ENCODE data around the gene AUTS2.

AUTS2 gene

GRCh38 chr7:70400829-70401380 lies 802.6 kb downstream of the AUTS2 start:
- H3K27ac ChIP-seq (ENCODE audit: low read depth, low read length), result no peak overlapping the region
- H3K27me3 ChIP-seq (ENCODE audit: low read length), result no peaks in the 10 kb centered on the region
- H3K36me3 ChIP-seq (ENCODE audit: low read length), result no peaks in the 10 kb centered on the region
- TF ChIP-seq EZH2phosphoT487 (conservative IDR thresholded peaks at IDR 0.05; ENCODE audit: low read length), result no peak
- TF ChIP-seq, protein P1, sequence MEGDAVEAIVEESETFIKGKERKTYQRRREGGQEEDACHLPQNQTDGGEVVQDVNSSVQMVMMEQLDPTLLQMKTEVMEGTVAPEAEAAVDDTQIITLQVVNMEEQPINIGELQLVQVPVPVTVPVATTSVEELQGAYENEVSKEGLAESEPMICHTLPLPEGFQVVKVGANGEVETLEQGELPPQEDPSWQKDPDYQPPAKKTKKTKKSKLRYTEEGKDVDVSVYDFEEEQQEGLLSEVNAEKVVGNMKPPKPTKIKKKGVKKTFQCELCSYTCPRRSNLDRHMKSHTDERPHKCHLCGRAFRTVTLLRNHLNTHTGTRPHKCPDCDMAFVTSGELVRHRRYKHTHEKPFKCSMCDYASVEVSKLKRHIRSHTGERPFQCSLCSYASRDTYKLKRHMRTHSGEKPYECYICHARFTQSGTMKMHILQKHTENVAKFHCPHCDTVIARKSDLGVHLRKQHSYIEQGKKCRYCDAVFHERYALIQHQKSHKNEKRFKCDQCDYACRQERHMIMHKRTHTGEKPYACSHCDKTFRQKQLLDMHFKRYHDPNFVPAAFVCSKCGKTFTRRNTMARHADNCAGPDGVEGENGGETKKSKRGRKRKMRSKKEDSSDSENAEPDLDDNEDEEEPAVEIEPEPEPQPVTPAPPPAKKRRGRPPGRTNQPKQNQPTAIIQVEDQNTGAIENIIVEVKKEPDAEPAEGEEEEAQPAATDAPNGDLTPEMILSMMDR (IDR thresholded peaks at IDR 0.05; ENCODE audit: insufficient read depth, low read length, poor library complexity, severe bottlenecking), result no peak
- H3K9me3 ChIP-seq (ENCODE audit: insufficient read depth, low read length), result no peaks in the 10 kb centered on the region
- no peaks in the 10 kb centered on the region for H3F3A ChIP-seq (ENCODE audit: insufficient read depth)
- H3K4me2 ChIP-seq (ENCODE audit: low read depth, low read length, poor library complexity, severe bottlenecking), result no peak overlapping the region
- no peaks in the 10 kb centered on the region for H3K79me2 ChIP-seq (ENCODE audit: insufficient read depth, low read length)
- no peak overlapping the region for H2AFZ ChIP-seq (ENCODE audit: low read depth, low read length, severe bottlenecking)
- H3K9ac ChIP-seq (ENCODE audit: low read length), result no peak overlapping the region
- H4K20me1 ChIP-seq (ENCODE audit: low read depth, low read length), result no peaks in the 10 kb centered on the region
- no peak overlapping the region for H3K4me3 ChIP-seq (ENCODE audit: insufficient read depth, low read length, poor library complexity, severe bottlenecking)
- no peaks in the 10 kb centered on the region for H3K9me2 ChIP-seq (replicated peaks; ENCODE audit: insufficient read depth, low read length)

- Histone ChIP-seq H3K27me3 (ENCODE audit: low read length) (no peaks in the 10 kb centered on the region), H3K79me2 (ENCODE audit: insufficient read depth, low read length) (no peaks in the 10 kb centered on the region), H3K9ac (ENCODE audit: low read length) (no peak overlapping the region), H4K20me1 (ENCODE audit: low read depth, low read length) (no peaks in the 10 kb centered on the region), H3F3A (ENCODE audit: insufficient read depth) (no peaks in the 10 kb centered on the region), H3K9me3 (ENCODE audit: insufficient read depth, low read length) (no peaks in the 10 kb centered on the region), H3K36me3 (ENCODE audit: low read length) (no peaks in the 10 kb centered on the region), H3K4me3 (ENCODE audit: insufficient read depth, low read length, poor library complexity, severe bottlenecking) (no peak overlapping the region), H3K27ac (ENCODE audit: low read depth, low read length) (no peak overlapping the region), H3K9me2 (replicated peaks; ENCODE audit: insufficient read depth, low read length) (no peaks in the 10 kb centered on the region), H2AFZ (ENCODE audit: low read depth, low read length, severe bottlenecking) (no peak overlapping the region), H3K4me2 (ENCODE audit: low read depth, low read length, poor library complexity, severe bottlenecking) (no peak overlapping the region)
- no peak for TF ChIP-seq EZH2phosphoT487 (conservative IDR thresholded peaks at IDR 0.05; ENCODE audit: low read length)
- TF ChIP-seq, protein P1 (IDR thresholded peaks at IDR 0.05; ENCODE audit: insufficient read depth, low read length, poor library complexity, severe bottlenecking), result no peak
These were observed 803.8 kb downstream of the AUTS2 start for GRCh38 chr7:70402069-70402468.

DNA sequence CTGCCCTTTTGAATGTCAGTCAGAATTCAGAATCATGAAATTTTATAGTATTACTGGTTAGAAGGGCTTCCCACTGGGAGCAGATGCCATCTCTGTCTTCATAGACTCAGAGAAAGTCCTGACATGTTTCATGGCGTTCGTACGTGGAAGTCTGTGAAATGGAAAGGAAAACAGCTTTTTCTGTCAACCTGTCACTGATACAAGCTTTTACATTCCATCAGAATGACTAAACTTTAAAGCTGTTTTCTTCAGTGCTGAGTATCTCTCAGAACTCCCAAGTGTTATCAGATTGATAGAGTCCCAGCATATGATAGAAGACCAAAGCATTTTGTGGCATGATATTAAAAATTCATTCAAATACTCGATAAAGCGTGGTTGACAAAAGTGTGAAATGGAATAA lies 807.0 kb downstream of the AUTS2 start:
- Histone ChIP-seq H3K9me3 (ENCODE audit: insufficient read depth, low read length) (no peaks in the 10 kb centered on the region), H4K20me1 (ENCODE audit: low read depth, low read length) (no peaks in the 10 kb centered on the region), H3K4me3 (ENCODE audit: insufficient read depth, low read length, poor library complexity, severe bottlenecking) (no peak overlapping the region), H3K9ac (ENCODE audit: low read length) (no peak overlapping the region), H3K27ac (ENCODE audit: low read depth, low read length) (no peak overlapping the region), H2AFZ (ENCODE audit: low read depth, low read length, severe bottlenecking) (no peak overlapping the region), H3K27me3 (ENCODE audit: low read length) (no peaks in the 10 kb centered on the region), H3K79me2 (ENCODE audit: insufficient read depth, low read length) (no peaks in the 10 kb centered on the region), H3K9me2 (replicated peaks; ENCODE audit: insufficient read depth, low read length) (no peaks in the 10 kb centered on the region), H3K4me2 (ENCODE audit: low read depth, low read length, poor library complexity, severe bottlenecking) (no peak overlapping the region), H3K36me3 (ENCODE audit: low read length) (no peaks in the 10 kb centered on the region), H3F3A (ENCODE audit: insufficient read depth) (no peaks in the 10 kb centered on the region)
- TF ChIP-seq EZH2phosphoT487 (conservative IDR thresholded peaks at IDR 0.05; ENCODE audit: low read length), result no peak
- TF ChIP-seq, protein P1 (IDR thresholded peaks at IDR 0.05; ENCODE audit: insufficient read depth, low read length, poor library complexity, severe bottlenecking), result no peak

All from SU-DHL-6 (cell line).